NB4 (cell line): ENCODE measurements around the gene WDR48.

Experiments
- DNase-seq: peaks from one replicate; pipeline ENCODE4 v3.0.0; 2010; ENCODE audit warnings: low read depth
- H3K4me3 ChIP-seq: one replicate; pipeline ENCODE4 v1.5.1; 2011; ENCODE audit warnings: mild to moderate bottlenecking, low read depth, low read length, moderate library complexity
- CTCF ChIP-seq: IDR thresholded peaks from one replicate; pipeline ENCODE4 v1.5.1; 2012; ENCODE audit warnings: low read depth, low read length
- MAX ChIP-seq: IDR thresholded peaks from 2 replicates; pipeline ENCODE4 v1.6.1; 2011; ENCODE audit warnings: low read depth, low read length
- MYC ChIP-seq: IDR thresholded peaks from 2 replicates; pipeline ENCODE4 v1.6.1; 2011; ENCODE audit warnings: low read depth, low read length
- POLR2A ChIP-seq: IDR thresholded peaks from 2 replicates; pipeline ENCODE4 v1.6.1; 2011; ENCODE audit warnings: mild to moderate bottlenecking; ENCODE audit not compliant: insufficient read length; ENCODE audit errors: extremely low read depth

WDR48 gene

GRCh38 chr3:39137991-39138803 is 86.4 kb downstream of the WDR48 start:
- no peak for DNase-seq
- H3K4me3 ChIP-seq: no peak overlapping the region
- TF ChIP-seq MAX: no peak
- no peak for TF ChIP-seq MYC
- no peak for TF ChIP-seq POLR2A
- no peak for TF ChIP-seq CTCF

GRCh38 chr3:39138804-39139415 is 87.1 kb downstream of the WDR48 start:
- H3K4me3 ChIP-seq: no peak overlapping the region
- no peak for DNase-seq
- no peak for TF ChIP-seq MAX
- TF ChIP-seq POLR2A: no peak
- no peak for TF ChIP-seq CTCF
- no peak for TF ChIP-seq MYC

GRCh38 chr3:39139442-39139841 is 87.6 kb downstream of the WDR48 start:
- no peak for DNase-seq
- TF ChIP-seq CTCF (no peak), MYC (no peak), MAX (no peak), POLR2A (no peak)
- H3K4me3 ChIP-seq: no peak overlapping the region

GRCh38 chr3:39140341-39140971 is 88.6 kb downstream of the WDR48 start:
- H3K4me3 ChIP-seq: no peak overlapping the region
- TF ChIP-seq CTCF (no peak), MYC (no peak), POLR2A (no peak), MAX (no peak)
- DNase-seq: no peak

GRCh38 chr3:39141171-39141995 is 89.6 kb downstream of the WDR48 start:
- DNase-seq: no peak
- TF ChIP-seq MYC (no peak), POLR2A (no peak), MAX (no peak), CTCF (no peak)
- no peak overlapping the region for H3K4me3 ChIP-seq
